GM18873 (cell line): ENCODE measurements around the gene WDR38.

Source experiments
- ATAC-seq: cut with Tn5 transposase; IDR thresholded peaks from one replicate; pipeline ENCODE4 v1.9.1; 2021; ENCODE audit warnings: mild to moderate bottlenecking, moderate library complexity, moderate number of reproducible peaks; ENCODE audit not compliant: unreplicated experiment, low FRiP score

Gene WDR38

GRCh38 chr9:124855944-124856765, 2.9 kb downstream of the WDR38 start:
- no peak for ATAC-seq

DNA sequence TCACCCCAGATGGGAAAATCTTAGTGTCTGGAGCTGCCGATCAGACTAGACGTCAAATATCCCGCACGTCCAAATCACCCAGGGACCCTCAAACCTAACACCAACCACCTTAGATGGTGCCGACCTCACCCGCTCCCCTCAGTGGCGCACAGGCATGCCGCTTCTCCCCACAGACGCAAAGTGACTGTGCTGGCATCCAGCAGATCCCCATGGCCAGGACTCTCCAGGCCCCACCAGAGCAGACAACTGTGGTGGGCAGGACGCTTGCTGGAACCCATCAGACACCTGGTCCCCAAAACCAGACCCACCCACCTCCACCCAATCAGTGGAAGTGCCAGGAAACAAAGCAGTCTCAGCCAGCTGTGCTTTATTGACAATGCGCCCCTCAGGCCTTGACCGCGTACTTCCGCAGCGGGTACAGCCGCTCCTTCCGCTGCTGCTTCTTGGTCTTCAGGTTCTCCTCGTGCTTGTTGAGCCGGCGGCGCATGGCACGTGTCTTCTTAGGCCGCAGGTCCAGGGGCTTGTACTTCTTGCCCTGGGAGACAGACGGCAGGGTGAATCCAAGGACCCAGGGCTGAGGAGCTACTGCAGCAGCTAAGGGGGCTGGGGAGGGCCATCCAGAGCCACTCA, 4.4 kb downstream of the WDR38 start:
- no peak for ATAC-seq

DNA sequence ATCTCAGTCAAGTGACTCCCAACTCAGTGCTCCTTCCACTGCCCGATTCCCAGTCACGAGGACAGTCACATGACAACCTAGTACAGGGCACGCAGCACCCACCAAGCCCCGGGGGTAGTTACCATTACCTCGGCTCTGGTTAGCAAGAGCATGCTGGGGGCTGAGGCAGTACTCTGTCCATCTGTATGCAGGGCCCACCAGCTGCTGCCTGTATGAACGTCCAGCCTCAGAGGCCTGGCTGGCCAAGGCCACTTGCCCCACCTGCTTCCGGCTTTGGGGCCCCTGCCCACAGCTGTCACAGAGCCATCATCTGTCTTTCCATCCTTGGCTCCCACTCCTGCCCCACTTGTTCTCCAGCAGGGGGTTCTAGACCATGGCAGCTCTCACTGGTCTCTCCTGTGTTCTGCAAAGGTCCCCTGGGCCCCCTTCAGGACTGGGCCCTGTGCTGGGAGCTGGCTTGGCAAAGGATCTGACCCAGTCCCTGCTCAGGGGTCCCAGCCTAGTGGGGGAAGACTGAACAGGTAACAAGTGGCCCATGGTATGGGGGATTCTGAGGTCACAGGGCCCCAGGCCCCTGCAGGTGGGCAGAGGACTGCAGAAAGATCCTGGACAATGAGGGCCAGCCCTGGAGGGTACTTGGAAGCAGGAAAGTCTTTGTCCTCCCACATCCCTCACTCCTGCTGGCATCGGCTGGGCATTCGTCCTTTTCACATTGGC, 5.2 kb downstream of the WDR38 start:
- no peak for ATAC-seq

GRCh38 chr9:124859803-124860581, 6.7 kb downstream of the WDR38 start:
- ATAC-seq = no peak

- no peak for ATAC-seq
Observed at GRCh38 chr9:124860582-124861341, 7.5 kb downstream of the WDR38 start.

DNA sequence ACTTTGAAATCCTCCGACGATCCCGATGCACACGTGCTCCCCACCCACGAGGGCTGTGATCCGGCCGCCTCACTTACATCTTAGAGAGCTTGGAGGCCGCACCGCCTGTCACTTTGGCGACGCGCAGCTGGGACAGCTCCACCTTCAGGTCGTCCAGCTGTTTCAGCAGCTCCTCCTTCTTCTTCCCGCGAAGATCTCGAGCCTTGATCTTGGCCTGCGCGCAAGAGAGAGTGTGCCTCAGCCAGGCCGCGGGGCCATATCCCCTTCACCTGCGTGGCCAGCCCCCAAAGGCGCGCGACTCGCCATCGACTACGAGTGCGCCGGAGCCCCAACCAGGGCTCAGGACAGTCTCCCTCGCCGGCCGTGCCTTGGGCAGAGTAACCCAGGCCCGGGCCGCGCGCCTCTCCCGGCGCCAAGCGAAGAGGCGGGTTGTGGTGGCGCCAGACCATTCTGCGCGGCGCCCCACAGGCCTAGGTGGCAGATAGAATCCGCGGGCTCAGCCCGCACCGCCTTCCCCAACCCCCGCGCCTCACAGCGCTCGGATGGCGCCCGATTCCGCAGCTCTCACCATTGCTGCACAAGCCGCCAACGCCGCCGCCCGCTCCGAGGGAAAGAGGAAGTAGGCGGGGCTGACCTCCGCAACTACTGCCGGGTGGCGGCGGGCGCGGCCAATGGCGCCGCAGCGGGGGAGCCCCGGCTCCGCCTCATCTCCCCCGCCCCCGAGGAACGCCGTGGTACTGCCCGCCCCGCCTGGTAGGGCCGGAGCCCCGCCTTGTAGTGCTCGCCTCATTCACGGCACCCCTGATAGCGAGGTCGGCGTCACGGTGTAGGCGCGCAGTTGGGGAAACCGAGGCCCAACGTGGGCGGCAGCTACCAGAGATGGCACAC, 8.3 kb downstream of the WDR38 start, which contains the start of the genes ARPC5L and RPL35:
TSS of gene ARPC5L (plus strand) at position 789 of the 888 bp plus-strand sequence. CDS start 7,161 bp downstream, outside the sequence.
TSS of gene RPL35 (minus strand) at position 616 of the 888 bp plus-strand sequence. CDS start at position 571, 45 bp downstream.
- ATAC-seq = peak; percentile 80

DNA sequence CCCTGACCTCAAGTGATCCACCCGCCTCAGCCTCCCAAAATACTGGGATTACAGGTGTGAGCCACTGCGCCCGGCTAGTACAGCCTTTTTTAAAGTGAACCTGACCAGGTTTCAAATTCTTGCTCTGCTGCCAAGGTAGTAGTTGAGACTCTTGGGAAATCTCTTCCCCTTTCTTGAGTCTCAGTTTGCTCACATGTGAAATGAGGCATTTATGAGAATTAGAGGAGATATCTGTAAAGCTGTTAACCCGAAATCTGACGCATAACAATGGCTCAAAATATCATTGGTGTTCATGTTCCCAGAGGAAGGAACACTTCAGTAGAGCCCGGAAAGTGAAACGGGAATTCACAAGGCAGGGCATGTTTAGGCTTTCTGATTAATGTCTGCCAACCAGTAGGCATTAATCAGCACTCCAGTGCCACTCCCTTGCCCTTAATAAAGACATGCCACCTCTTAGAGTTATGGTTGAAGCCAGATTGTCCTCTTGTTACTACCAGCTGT, 10.2 kb downstream of the WDR38 start:
- no peak for ATAC-seq

DNA sequence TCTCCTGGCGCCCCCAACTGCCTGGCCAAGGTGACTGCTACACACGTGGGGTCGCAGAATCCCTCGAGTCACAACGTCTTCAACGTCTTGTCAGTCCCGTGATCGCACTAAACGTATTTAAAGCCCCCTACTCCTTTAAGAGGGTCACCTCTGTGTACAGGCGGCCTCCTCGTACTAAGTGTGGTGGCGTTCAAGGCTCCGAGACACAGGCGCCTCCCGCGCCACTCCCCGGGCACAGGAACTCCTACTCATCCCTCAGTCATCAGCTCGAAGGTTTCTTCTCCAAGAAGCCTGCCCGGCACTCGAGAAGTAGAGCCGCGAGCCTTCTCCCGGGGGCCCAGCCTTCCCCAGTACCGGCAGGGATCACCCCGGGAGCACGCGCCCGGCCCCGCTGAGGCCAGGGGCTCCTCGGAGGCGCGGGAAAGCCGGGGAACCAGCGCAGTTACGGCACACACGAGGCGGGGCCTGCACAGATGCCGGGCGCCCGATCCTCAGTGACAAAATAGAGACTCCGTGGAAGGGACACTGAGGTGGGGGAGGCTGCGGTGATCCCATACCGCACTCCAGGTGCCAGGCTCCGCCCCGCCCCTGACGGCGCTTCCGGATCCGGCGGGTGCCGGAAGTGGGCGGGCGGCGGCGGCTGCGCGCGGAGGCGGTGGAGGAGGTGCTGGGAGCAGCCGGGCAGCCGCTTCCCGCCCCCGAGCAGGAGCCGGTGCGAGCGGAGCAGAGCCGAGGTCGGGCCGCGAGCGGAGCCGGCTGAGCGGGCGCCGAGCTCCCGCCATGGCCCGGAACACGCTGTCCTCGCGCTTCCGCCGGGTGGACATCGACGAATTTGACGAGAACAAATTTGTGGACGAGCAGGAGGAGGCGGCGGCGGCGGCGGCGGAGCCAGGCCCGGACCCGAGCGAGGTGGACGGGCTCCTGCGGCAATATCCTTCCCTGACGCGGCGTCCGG, 15.5 kb downstream of the WDR38 start:
- peak; percentile 37 for ATAC-seq

DNA sequence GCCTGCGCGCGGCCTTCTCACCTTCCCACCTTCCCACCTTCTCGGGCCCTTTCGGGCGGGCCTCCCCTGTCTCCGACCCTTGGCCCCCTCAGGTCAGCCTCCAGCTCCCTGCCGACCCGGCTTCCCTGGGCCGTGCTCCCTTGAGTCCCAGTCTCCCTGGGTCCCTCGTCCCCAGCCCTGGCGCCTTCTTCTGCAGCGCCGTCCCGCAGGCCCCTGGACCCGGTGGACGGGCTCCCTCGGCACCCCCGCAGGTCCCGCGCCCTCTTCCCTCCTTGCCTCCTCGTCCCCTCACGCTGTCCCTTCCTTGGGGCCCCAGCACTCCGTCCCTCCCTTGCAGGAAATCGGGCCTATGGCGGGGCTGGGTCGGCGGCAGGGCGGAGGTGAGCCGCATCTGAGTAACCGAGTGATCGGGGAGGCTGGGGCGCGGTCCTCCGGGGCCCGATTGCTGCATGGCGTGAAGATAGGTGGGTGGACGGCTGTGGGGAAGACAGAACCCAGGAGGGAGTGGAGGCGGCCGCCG, 16.3 kb downstream of the WDR38 start:
- no peak for ATAC-seq

- peak; percentile 47 for ATAC-seq
Observed at GRCh38 chr9:124869986-124870560, 16.8 kb downstream of the WDR38 start.

GRCh38 chr9:124870723-124871122, 17.5 kb downstream of the WDR38 start:
- ATAC-seq = no peak

- ATAC-seq = no peak
Observed at GRCh38 chr9:124871156-124871561, 17.9 kb downstream of the WDR38 start.

DNA sequence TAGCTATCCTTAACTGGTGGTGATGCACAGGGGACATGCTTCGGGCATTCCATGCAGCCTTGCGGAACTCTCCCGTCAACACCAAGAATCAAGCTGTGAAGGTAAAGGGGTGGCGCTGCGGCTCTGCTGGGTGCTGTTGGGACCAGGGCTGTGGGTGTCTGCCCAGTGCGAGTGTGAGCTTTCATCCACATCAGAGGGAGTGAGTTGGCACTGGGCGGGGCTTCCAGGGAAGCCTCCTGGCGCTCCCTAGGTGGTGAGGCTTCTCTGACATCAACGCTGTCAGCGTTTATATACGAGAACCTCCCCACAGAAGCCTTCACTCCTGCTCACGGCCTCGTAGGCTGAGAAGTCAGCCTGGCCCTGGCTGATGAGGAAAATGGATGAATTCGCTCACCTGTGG, 20.4 kb downstream of the WDR38 start:
- ATAC-seq = no peak

- no peak for ATAC-seq
Observed at GRCh38 chr9:124875501-124875900, 22.2 kb downstream of the WDR38 start.

DNA sequence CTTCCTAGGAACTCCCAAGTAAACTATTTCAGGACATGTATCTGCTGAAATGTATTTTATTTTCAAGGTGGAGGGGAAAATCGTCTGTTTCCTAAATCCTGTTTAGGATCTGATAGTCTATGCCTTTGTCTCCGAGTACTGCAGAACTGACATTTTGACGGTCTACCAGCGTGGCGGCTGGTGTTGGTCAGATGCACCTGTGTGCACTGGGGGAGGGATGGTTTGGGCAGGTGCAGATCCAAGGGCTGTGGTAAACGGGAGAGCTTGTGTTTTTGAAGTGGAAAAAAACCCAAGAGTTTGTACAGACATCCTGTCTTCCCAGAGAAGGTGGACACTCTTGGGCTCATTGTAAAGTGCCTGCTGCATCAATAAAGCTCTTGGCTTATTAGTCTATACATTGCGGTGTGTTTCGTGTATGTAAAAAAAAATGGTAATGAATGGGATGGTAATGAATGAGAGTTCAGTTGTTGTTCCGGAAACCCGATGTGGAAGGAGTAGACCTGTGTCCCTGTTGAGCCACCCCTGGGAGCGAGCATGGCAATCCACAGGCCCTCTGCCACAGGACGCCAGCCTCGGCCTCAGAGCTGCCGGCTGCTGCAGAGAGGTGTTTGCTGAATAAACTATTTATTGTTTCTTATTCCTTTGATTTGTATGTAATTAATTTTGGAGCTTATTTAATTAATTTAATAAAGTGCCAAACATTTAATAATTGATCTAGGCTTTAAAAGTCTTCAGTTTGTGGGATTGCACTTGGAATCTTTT, 23.9 kb downstream of the WDR38 start:
- ATAC-seq = no peak

DNA sequence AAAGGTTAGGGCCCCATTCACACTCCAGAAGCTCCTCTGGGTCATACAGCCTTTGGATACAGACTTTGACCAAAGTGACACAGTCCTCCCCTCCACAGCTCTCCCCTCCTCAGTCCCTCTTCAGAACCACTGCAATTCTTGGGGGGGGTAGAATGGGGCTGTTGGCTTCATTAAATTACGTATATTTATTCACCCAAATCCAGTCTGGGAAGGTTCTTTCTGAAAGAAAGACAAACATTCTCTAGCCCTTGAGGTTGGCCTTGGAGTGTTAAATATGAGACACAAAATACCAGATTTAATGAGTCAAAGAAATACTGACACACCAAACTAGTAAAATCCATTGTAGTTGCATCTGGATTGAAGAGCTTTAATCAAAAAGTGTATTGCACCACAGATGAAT, 24.8 kb downstream of the WDR38 start:
- ATAC-seq = no peak
